Type B pancreatic cell (in vitro differentiated cells): ENCODE measurements around the gene SOX5. TPM values are rescaled to one million over a fixed set of nuclear protein-coding genes. Genes with fewer than 3 reads are reported as not detected.
"Not testable (repeated sequence)": the region's sequence is repeated elsewhere in the genome, so short reads cannot be mapped to it uniquely, and the experiment has no call there.

Experiments used
- DNase-seq: peaks from one replicate; pipeline ENCODE4 v3.0.0; 2021; ENCODE audit warnings: mixed read lengths; ENCODE audit not compliant: unreplicated experiment; ENCODE audit errors: extremely low spot score
- H3K27ac Mint-ChIP-seq: 2 replicates; pipeline ENCODE4 v1.8.0; 2021; ENCODE audit warnings: mild to moderate bottlenecking, mixed read lengths
- H3K27me3 Mint-ChIP-seq: 2 replicates; pipeline ENCODE4 v1.8.0; 2021; ENCODE audit warnings: mixed read lengths
- H3K36me3 Mint-ChIP-seq: 2 replicates; pipeline ENCODE4 v1.8.0; 2021; ENCODE audit warnings: mixed read lengths
- H3K4me1 Mint-ChIP-seq: one replicate; pipeline ENCODE4 v1.8.0; 2021; ENCODE audit warnings: mixed read lengths; ENCODE audit not compliant: unreplicated experiment
- H3K4me3 Mint-ChIP-seq: 2 replicates; pipeline ENCODE4 v1.8.0; 2021; ENCODE audit warnings: mild to moderate bottlenecking, mixed read lengths
- H3K9me3 Mint-ChIP-seq: 2 replicates; pipeline ENCODE4 v1.8.0; 2021; ENCODE audit warnings: mixed read lengths
- CTCF ChIP-seq: fragments of 200-600 bp; sonication (generic); conservative IDR thresholded peaks from 2 replicates; pipeline ENCODE4 v1.5.0; 2021; ENCODE audit warnings: antibody characterized with exemption, mild to moderate bottlenecking
- total RNA-seq: library from RNA; stranded (reverse); gene quantifications from 2 replicates; pipeline ENCODE4 v1.2.1, GENCODE V29; 2021; ENCODE audit warnings: low replicate concordance

SOX5 gene
- total RNA-seq, 1 donor from 2014 or later: 32.8 TPM

GRCh38 chr12:23824358-23824757 lies 125.1 kb downstream of the SOX5 start:
- Mint-ChIP-seq H3K4me1 (peaks cover 7% of the 10 kb centered on the region), H3K9me3 (peaks cover 5% of the 10 kb centered on the region), H3K27me3 (peaks cover 3% of the 10 kb centered on the region), H3K4me3 (no peak overlapping the region), H3K27ac (no peak overlapping the region), H3K36me3 (peaks cover 25% of the 10 kb centered on the region)
- TF ChIP-seq CTCF: no peak
- no peak for DNase-seq

GRCh38 chr12:23822883-23823282 lies 126.6 kb downstream of the SOX5 start:
- not testable (repeated sequence) for H3K27me3 Mint-ChIP-seq, H3K27ac Mint-ChIP-seq, DNase-seq, H3K9me3 Mint-ChIP-seq, H3K4me3 Mint-ChIP-seq, H3K4me1 Mint-ChIP-seq
- peaks cover 22% of the 10 kb centered on the region for H3K36me3 Mint-ChIP-seq

- Mint-ChIP-seq H3K27ac (no peak overlapping the region), H3K4me1 (peaks cover 7% of the 10 kb centered on the region), H3K9me3 (no peaks in the 10 kb centered on the region), H3K27me3 (no peaks in the 10 kb centered on the region), H3K36me3 (peaks cover 16% of the 10 kb centered on the region), H3K4me3 (no peak overlapping the region)
- no peak for TF ChIP-seq CTCF
- DNase-seq: no peak
These were observed 132.1 kb downstream of the SOX5 start for GRCh38 chr12:23817345-23817744.

GRCh38 chr12:23816394-23816851 lies 133.0 kb downstream of the SOX5 start:
- H3K36me3 Mint-ChIP-seq: peaks cover 13% of the 10 kb centered on the region
- no peak overlapping the region for H3K4me3 Mint-ChIP-seq
- DNase-seq: no peak
- no peak overlapping the region for H3K27ac Mint-ChIP-seq
- no peaks in the 10 kb centered on the region for H3K27me3 Mint-ChIP-seq
- no peaks in the 10 kb centered on the region for H3K9me3 Mint-ChIP-seq
- peaks cover 10% of the 10 kb centered on the region for H3K4me1 Mint-ChIP-seq
- TF ChIP-seq CTCF: no peak

GRCh38 chr12:23815810-23816209 lies 133.7 kb downstream of the SOX5 start:
- Mint-ChIP-seq H3K4me3 (no peak overlapping the region), H3K27ac (no peak overlapping the region), H3K27me3 (no peaks in the 10 kb centered on the region), H3K9me3 (no peaks in the 10 kb centered on the region), H3K36me3 (peaks cover 7% of the 10 kb centered on the region), H3K4me1 (peaks cover 11% of the 10 kb centered on the region)
- TF ChIP-seq CTCF: no peak
- no peak for DNase-seq

- Mint-ChIP-seq H3K4me3 (no peak overlapping the region), H3K27ac (no peak overlapping the region), H3K36me3 (peaks cover 4% of the 10 kb centered on the region)
These were observed 136.3 kb downstream of the SOX5 start for GRCh38 chr12:23813206-23813605.

More at GRCh38 chr12:23813206-23813605, 136.3 kb downstream of the SOX5 start:
- no peak for DNase-seq
- Mint-ChIP-seq H3K4me1 (peaks cover 19% of the 10 kb centered on the region), H3K9me3 (no peaks in the 10 kb centered on the region), H3K27me3 (no peaks in the 10 kb centered on the region)
- TF ChIP-seq CTCF: no peak
